Erythroblast (primary cell): ENCODE results near the gene LYZL1.

Source experiments
- GATA1 ChIP-seq: IDR thresholded peaks from 2 replicates; pipeline ENCODE4 v1.6.1; 2011; ENCODE audit warnings: low read depth, mild to moderate bottlenecking, control low read depth, low read length, moderate library complexity
- POLR2A ChIP-seq: IDR thresholded peaks from 2 replicates; pipeline ENCODE4 v1.6.1; 2011; ENCODE audit warnings: mild to moderate bottlenecking, low read length

GRCh38 chr10:29297678-29298077 is 8.8 kb downstream of the LYZL1 start:
- TF ChIP-seq POLR2A (no peak), GATA1 (no peak)
